HCT116 (cell line): ENCODE data around the gene PHLDB3. TPM values are rescaled to one million over a fixed set of nuclear protein-coding genes. Genes with fewer than 3 reads are reported as not detected.

Experiments
- ATAC-seq: fragments of 200-7000 bp; cut with Tn5 transposase; 2 replicates; pipeline ENCODE4 v1.9.1; 2020; ENCODE audit warnings: mild to moderate bottlenecking, moderate library complexity
- BruUV-seq: library from RNA; stranded (reverse); fragments of 400-500 nt; replicated peaks from 2 replicates; lab custom pipeline; 2021; lab: Mats Ljungman, UMichigan
- CTCF ChIA-PET: fragments of 300-600 bp; sonication (Branson Sonifier 250); formaldehyde crosslinking; loops from one replicate; lab custom pipeline; 2021; ENCODE audit warnings: antibody characterized with exemption; lab: Charles Lee
- POLR2A ChIA-PET: fragments of 300-600, 350-600 bp; sonication (Branson Sonifier 250); formaldehyde crosslinking; loops from one replicate; lab custom pipeline; 2021; ENCODE audit warnings: antibody characterized with exemption; lab: Charles Lee
- RAD21 ChIA-PET, 2 experiments: fragments of 300-600 bp; sonication (Branson Sonifier 250); formaldehyde crosslinking; loops; one replicate each; lab custom pipeline; 2023; ENCODE audit warnings: low total read pairs in 2 of 2; ENCODE audit not compliant: uncharacterized antibody in 2 of 2, unreplicated experiment in 2 of 2, low non-redundant PET in 1 of 2; lab: Charles Lee
- DNase-seq: peaks from one replicate; pipeline ENCODE4 v3.0.0-alpha.2; 2010; ENCODE audit warnings: low read depth, low spot score
- H2AFZ ChIP-seq: fragments of 200-600 bp; shearing (Covaris generic), sonication (generic); 2 replicates; pipeline ENCODE4 v1.6.1; 2017; ENCODE audit warnings: low read depth, mixed run types, mixed read lengths, antibody characterized with exemption, low read length; ENCODE audit not compliant: poor library complexity, severe bottlenecking
- H3K27ac ChIP-seq: 2 replicates; pipeline ENCODE4 v1.5.1; 2012; ENCODE audit warnings: low read depth, low read length
- H3K27me3 ChIP-seq: fragments of 200-600 bp; sonication (generic); 2 replicates; pipeline ENCODE4 v1.6.1; 2016; ENCODE audit warnings: mixed run types, low read length, mixed read lengths; ENCODE audit not compliant: insufficient read depth
- H3K36me3 ChIP-seq, 2 experiments: fragments of 200-500 bp in 1 of 2; fragments of 200-600 bp in 1 of 2; sonication (Bioruptor generic) in 1 of 2; sonication (generic) in 1 of 2; 2 replicates each; pipeline versions ENCODE4 v1.5.1 to v1.6.1; 2014 to 2016; ENCODE audit warnings: low read length in 2 of 2, inconsistent platforms in 1 of 2, mixed read lengths in 1 of 2, mixed run types in 1 of 2; ENCODE audit not compliant: insufficient read depth in 2 of 2, control insufficient read depth in 1 of 2
- H3K4me1 ChIP-seq, 2 experiments: fragments of 200-600 bp in 1 of 2; sonication (generic) in 1 of 2; 2 replicates each; pipeline versions ENCODE4 v1.5.1 to v1.6.1; 2012 to 2017; ENCODE audit warnings: low read length in 2 of 2, inconsistent platforms in 1 of 2, mild to moderate bottlenecking in 1 of 2, mixed read lengths in 1 of 2, mixed run types in 1 of 2, moderate library complexity in 1 of 2; ENCODE audit not compliant: insufficient read depth in 2 of 2, control insufficient read depth in 1 of 2
- H3K4me2 ChIP-seq: fragments of 200-600 bp; sonication (generic); 2 replicates; pipeline ENCODE4 v1.6.1; 2017; ENCODE audit warnings: mixed run types, low read length, mixed read lengths
- H3K4me3 ChIP-seq, 2 experiments: fragments of 200-600 bp in 1 of 2; sonication (generic) in 1 of 2; replicated peaks in 1 of 2; 2 replicates each; pipeline ENCODE4 v1.5.1; 2011 to 2016; ENCODE audit warnings: low read length in 2 of 2, control low read depth in 1 of 2, low read depth in 1 of 2, mild to moderate bottlenecking in 1 of 2, mixed read lengths in 1 of 2, mixed run types in 1 of 2
- H3K79me2 ChIP-seq: fragments of 200-600 bp; sonication (generic); 2 replicates; pipeline ENCODE4 v1.6.1; 2017; ENCODE audit warnings: mild to moderate bottlenecking, mixed run types, low read length, moderate library complexity, mixed read lengths; ENCODE audit not compliant: insufficient read depth
- H3K9ac ChIP-seq: fragments of 200-600 bp; sonication (generic); 2 replicates; pipeline ENCODE4 v1.6.1; 2016; ENCODE audit warnings: low read length, mixed read lengths
- H3K9me2 ChIP-seq: fragments of 200-600 bp; sonication (generic), shearing (Covaris generic); 2 replicates; pipeline ENCODE4 v1.6.1; 2017; ENCODE audit warnings: mixed run types, mild to moderate bottlenecking, moderate library complexity; ENCODE audit not compliant: insufficient read depth
- H3K9me3 ChIP-seq, 2 experiments: fragments of 200-500 bp in 1 of 2; fragments of 200-600 bp in 1 of 2; sonication (Bioruptor generic) in 1 of 2; sonication (generic) in 1 of 2; 2 replicates each; pipeline ENCODE4 v1.6.1; 2014 to 2017; ENCODE audit warnings: low read length in 2 of 2, mixed read lengths in 2 of 2, inconsistent platforms in 1 of 2, low read depth in 1 of 2, mild to moderate bottlenecking in 1 of 2, mixed run types in 1 of 2, moderate library complexity in 1 of 2; ENCODE audit not compliant: control insufficient read depth in 1 of 2, insufficient read depth in 1 of 2
- H4K20me1 ChIP-seq: fragments of 200-600 bp; sonication (generic), shearing (Covaris generic); 2 replicates; pipeline ENCODE4 v1.6.1; 2017; ENCODE audit warnings: mixed run types, mild to moderate bottlenecking, moderate library complexity; ENCODE audit not compliant: insufficient read depth
- ELF1 ChIP-seq: IDR thresholded peaks from 2 replicates; pipeline ENCODE4 v1.6.1; 2012; ENCODE audit warnings: low read depth, borderline replicate concordance
- EZH2 ChIP-seq: fragments of 200-600 bp; sonication (generic); IDR thresholded peaks from 2 replicates; pipeline ENCODE4 v1.6.1; 2017; ENCODE audit warnings: antibody characterized with exemption, mixed run types
- EZH2phosphoT487 ChIP-seq: fragments of 200-600 bp; IDR thresholded peaks from 2 replicates; pipeline ENCODE4 v1.6.1; 2018; ENCODE audit warnings: antibody characterized with exemption, borderline replicate concordance
- FOSL1 ChIP-seq: IDR thresholded peaks from 2 replicates; pipeline ENCODE4 v1.6.1; 2012; ENCODE audit warnings: low read depth
- JUND ChIP-seq: IDR thresholded peaks from 2 replicates; pipeline ENCODE4 v1.6.1; 2012
- POLR2A ChIP-seq: IDR thresholded peaks from 2 replicates; pipeline ENCODE4 v1.7.0; 2011; ENCODE audit warnings: borderline replicate concordance; ENCODE audit not compliant: insufficient read depth, insufficient read length; ENCODE audit errors: extremely low read depth
- POLR2AphosphoS5 ChIP-seq: IDR thresholded peaks from 2 replicates; pipeline ENCODE4 v1.6.1; 2011; ENCODE audit warnings: mild to moderate bottlenecking, low read depth, low read length, moderate library complexity
- SP1 ChIP-seq: IDR thresholded peaks from 2 replicates; pipeline ENCODE4 v1.6.1; 2012; ENCODE audit warnings: low read depth
- SRF ChIP-seq: IDR thresholded peaks from 2 replicates; pipeline ENCODE4 v1.6.1; 2012; ENCODE audit warnings: low read depth
- TCF7L2 ChIP-seq: IDR thresholded peaks from 2 replicates; pipeline ENCODE4 v1.7.0; 2011; ENCODE audit warnings: borderline replicate concordance, inconsistent platforms; ENCODE audit not compliant: insufficient read depth, insufficient read length; ENCODE audit errors: extremely low read depth
- intact Hi-C: fragments of 100-400 bp; cut with micrococcal nuclease; formaldehyde crosslinking; loops from 2 replicates; pipeline ENCODE4 v1.10.0; 2022
- total RNA-seq: library from RNA; stranded (reverse); gene quantifications from one replicate; pipeline ENCODE4 v1.2.1, GENCODE V29; 2021; ENCODE audit not compliant: unreplicated experiment
- TF ChIP-seq, protein P1 (sequence below): IDR thresholded peaks from 2 replicates; pipeline ENCODE4 v1.6.1; 2012
- TF ChIP-seq, protein P2 (sequence below): IDR thresholded peaks from 2 replicates; pipeline ENCODE4 v1.6.1; 2011; ENCODE audit warnings: mild to moderate bottlenecking, low read length, moderate library complexity; ENCODE audit not compliant: insufficient replicate concordance; ENCODE audit errors: extremely low read depth
- TF ChIP-seq, protein P3 (sequence below): IDR thresholded peaks from 2 replicates; pipeline ENCODE4 v1.6.1; 2012

Gene PHLDB3
- total RNA-seq, 1 experiment from 2014 or later: 15.5 TPM

DNA sequence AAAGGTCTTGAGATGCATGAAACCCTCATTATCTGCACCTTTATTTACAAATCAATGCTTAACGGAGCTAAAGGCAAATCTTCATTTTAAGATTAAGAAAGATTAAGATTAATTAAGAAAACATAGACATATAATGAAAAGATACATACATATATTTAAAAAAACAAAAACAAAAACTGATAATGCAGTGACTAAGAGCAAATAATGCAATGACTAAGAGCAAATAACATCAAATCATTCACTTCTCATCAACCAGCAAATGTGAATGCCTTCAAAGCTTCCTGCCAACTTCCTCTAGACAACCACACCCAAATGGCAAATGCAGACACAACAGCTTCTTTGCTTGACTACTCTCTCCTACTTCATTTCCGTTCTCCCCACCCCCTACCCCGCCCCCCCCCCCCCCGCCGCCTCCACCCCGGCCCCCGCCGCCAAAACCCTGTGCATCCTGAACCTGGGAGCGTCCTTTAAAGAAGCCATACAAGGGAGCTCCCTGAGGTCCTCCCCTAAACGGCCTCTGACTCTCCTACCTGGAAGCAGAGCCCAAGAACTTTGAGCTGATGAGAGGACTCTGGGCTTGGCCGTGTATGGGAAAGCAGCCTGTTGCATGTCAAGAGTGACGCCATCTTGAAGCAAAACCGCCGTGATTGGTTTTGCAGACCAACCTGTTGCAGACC, 65.4 kb downstream of the PHLDB3 start:
- Histone ChIP-seq H3K4me1 (peaks cover 0 to 16% of the 10 kb centered on the region in 2 experiments; a peak in 2 of 4 replicates), H3K4me3 (no peak overlapping the region), H4K20me1 (no peaks in the 10 kb centered on the region), H3K9me3 (no peaks in the 10 kb centered on the region; a peak in 1 of 4 replicates), H3K9me2 (no peaks in the 10 kb centered on the region), H3K36me3 (no peaks in the 10 kb centered on the region), H2AFZ (no peak overlapping the region), H3K79me2 (no peaks in the 10 kb centered on the region), H3K27me3 (no peaks in the 10 kb centered on the region), H3K9ac (no peak overlapping the region), H3K27ac (no peak overlapping the region), H3K4me2 (peak overlapping the region; percentile 24)
- no peak for ATAC-seq
- ChIA-PET RAD21 (no interaction called here), CTCF (interaction anchor here (1.0 to 1.4 kb wide), 3 partner anchors 8 to 81 kb away, joined by 3 to 7 read pairs (median 5); no protein-coding TSS in a partner anchor), POLR2A (interaction anchor here (0.6 to 1.6 kb wide), 2 partner anchors 86 to 234 kb away, joined by 3 to 5 read pairs; no protein-coding TSS in a partner anchor)
- DNase-seq: peak; percentile 38
- BruUV-seq: no TSS peak
- no peak for TF ChIP-seq ELF1
- TF ChIP-seq FOSL1: peak; percentile 28; the same call in 1 of the 2 replicates
- TF ChIP-seq JUND: 0 out of 2 replicates have a peak, but pooled peaks have one; percentile 39
- peak; percentile 19; the same call in 1 of the 2 replicates for TF ChIP-seq SP1
- TF ChIP-seq, protein P1, sequence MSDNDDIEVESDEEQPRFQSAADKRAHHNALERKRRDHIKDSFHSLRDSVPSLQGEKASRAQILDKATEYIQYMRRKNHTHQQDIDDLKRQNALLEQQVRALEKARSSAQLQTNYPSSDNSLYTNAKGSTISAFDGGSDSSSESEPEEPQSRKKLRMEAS: no peak
- intact Hi-C loops: loop anchor here (10.0 kb wide), 1 partner anchor 506 kb away; no protein-coding TSS in a partner anchor

DNA sequence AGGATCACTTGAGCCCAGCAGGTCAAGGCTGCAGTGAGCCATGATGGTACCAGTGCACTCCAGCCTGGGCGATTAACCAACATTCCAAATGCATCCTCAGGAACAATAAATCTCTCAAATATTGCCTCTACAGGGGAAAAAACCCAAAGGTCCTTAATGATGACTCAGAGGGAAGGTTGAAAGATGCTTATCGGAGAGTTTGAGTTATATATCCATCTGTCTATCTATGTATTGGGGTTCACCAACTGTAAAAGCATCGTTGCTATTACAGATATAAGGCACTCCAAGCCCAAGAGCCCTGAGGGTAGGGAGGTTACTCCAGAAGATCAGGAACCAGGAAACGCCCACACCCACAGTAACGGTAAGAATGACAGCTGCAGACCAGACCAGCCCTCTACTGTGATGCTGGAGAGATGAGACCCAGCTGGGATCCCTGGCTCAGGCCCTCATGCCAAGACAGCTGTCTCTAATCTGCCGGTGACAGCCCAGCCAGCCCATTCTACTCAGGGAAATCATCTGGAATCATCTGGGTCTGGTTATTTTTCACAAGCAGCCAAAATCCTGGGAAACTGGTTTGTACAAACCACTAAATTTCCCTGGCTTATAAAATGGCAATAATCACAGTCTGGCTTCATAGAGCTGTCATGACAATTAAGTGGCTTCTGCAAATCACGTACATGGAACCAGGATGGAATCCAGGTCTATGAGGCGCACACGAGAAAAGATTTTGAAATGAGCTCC, 66.1 kb downstream of the PHLDB3 start:
- POLR2A ChIA-PET: interaction anchor here (0.6 to 1.6 kb wide), 2 partner anchors 87 to 235 kb away, joined by 3 to 5 read pairs; no protein-coding TSS in a partner anchor
- peak overlapping the region; percentile 24 for H3K4me2 ChIP-seq
- no peak for DNase-seq
- TF ChIP-seq SRF (no peak), EZH2phosphoT487 (no peak), ELF1 (no peak), EZH2 (no peak), TCF7L2 (no peak), POLR2AphosphoS5 (no peak), POLR2A (no peak)
- TF ChIP-seq, protein P2, sequence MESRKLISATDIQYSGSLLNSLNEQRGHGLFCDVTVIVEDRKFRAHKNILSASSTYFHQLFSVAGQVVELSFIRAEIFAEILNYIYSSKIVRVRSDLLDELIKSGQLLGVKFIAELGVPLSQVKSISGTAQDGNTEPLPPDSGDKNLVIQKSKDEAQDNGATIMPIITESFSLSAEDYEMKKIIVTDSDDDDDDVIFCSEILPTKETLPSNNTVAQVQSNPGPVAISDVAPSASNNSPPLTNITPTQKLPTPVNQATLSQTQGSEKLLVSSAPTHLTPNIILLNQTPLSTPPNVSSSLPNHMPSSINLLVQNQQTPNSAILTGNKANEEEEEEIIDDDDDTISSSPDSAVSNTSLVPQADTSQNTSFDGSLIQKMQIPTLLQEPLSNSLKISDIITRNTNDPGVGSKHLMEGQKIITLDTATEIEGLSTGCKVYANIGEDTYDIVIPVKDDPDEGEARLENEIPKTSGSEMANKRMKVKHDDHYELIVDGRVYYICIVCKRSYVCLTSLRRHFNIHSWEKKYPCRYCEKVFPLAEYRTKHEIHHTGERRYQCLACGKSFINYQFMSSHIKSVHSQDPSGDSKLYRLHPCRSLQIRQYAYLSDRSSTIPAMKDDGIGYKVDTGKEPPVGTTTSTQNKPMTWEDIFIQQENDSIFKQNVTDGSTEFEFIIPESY: no peak
- TF ChIP-seq, protein P3, sequence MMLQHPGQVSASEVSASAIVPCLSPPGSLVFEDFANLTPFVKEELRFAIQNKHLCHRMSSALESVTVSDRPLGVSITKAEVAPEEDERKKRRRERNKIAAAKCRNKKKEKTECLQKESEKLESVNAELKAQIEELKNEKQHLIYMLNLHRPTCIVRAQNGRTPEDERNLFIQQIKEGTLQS: no peak

More for the DNA sequence above, 66.1 kb downstream of the PHLDB3 start:
- ChIA-PET CTCF (interaction anchor here (1.0 to 1.4 kb wide), 3 partner anchors 9 to 82 kb away, joined by 3 to 7 read pairs (median 5); no protein-coding TSS in a partner anchor), RAD21 (no interaction called here)
- Histone ChIP-seq H3K9me3 (no peaks in the 10 kb centered on the region; a peak in 1 of 4 replicates), H3K4me3 (no peak overlapping the region), H3K9me2 (no peaks in the 10 kb centered on the region), H3K27ac (no peak overlapping the region), H3K79me2 (no peaks in the 10 kb centered on the region), H3K36me3 (no peaks in the 10 kb centered on the region), H3K9ac (no peak overlapping the region), H4K20me1 (no peaks in the 10 kb centered on the region), H3K4me1 (peaks cover 0 to 16% of the 10 kb centered on the region in 2 experiments; a peak in 2 of 4 replicates), H3K27me3 (no peaks in the 10 kb centered on the region), H2AFZ (no peak overlapping the region)
- intact Hi-C loops: loop anchor here (10.0 kb wide), 1 partner anchor 506 kb away; no protein-coding TSS in a partner anchor
- ATAC-seq: no peak
- BruUV-seq: no TSS peak
